GM21529 (cell line): ENCODE data around the gene FGD3.
"Not testable (repeated sequence)": the region's sequence is repeated elsewhere in the genome, so short reads cannot be mapped to it uniquely, and the experiment has no call there.

Experiments
- ATAC-seq: cut with Tn5 transposase; IDR thresholded peaks from one replicate; pipeline ENCODE4 v1.9.1; 2021; ENCODE audit not compliant: unreplicated experiment

Gene FGD3

GRCh38 chr9:93005876-93006275 is 58.6 kb downstream of the FGD3 start:
- ATAC-seq: no peak

DNA sequence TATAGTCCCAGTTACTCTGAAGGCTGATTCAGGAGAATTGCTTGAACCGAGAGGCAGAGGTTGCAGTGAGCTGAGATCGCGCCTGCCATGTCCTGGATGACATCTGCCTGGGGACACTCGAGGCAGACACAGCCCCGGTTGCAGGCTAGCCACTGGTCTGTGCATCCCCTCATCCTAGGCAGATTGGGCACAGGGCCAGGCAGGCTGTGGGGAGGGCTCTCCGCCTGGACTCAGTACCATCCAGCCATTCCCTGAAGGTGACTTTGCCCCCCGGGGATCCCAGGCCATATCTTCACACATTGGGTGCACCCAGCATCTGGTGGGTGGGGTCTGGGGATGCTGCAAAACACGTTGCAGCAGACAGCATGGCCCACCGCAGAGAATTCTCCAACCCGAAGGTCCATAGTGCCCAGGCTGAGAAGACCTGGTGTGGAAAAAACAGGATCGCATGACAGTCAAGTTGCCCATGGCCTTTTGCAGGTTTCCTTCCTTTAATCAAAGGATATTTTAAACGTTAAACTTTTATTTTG is 60.3 kb downstream of the FGD3 start:
- ATAC-seq: no peak

DNA sequence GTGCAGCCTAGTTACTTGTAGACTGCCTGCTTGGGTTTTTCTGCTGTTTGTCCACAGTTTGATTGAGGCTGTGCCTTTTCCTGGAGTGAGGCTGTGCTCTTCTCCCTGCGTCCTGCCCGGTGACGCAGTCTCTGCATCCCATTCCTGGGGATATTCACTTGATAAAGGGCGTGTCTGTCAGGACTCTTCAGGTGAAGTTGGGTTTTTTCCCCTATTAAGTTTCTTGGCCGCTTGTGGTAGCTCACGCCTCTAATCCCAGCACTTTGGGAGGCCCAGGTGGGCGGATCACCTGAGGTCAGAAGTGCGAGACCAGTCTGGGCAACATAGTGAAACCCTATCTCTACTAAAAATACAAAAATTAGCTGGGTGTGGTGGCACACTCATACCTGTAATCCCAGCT is 61.1 kb downstream of the FGD3 start:
- ATAC-seq: no peak

- ATAC-seq: no peak
These were observed 62.2 kb downstream of the FGD3 start for GRCh38 chr9:93009337-93010015.

DNA sequence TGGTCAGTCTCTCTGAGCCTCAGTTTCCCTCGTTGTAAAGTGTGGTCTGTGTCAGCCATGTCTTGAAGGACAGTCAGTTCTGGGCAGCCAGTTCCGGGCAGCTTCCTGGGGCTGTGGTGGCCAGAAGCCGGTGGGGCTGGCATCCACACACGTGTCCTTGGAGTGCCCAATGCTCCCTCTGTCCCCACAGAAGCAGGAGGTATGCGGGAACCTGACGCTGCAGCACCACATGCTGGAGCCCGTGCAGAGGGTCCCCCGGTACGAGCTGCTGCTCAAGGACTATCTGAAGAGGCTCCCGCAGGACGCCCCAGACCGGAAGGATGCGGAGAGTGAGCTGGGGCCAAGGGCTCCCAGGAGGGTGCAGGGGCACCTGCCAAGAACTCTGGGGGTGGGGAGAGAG is 62.7 kb downstream of the FGD3 start:
- ATAC-seq: no peak

- ATAC-seq: no peak
These were observed 63.4 kb downstream of the FGD3 start for GRCh38 chr9:93010704-93011103.

DNA sequence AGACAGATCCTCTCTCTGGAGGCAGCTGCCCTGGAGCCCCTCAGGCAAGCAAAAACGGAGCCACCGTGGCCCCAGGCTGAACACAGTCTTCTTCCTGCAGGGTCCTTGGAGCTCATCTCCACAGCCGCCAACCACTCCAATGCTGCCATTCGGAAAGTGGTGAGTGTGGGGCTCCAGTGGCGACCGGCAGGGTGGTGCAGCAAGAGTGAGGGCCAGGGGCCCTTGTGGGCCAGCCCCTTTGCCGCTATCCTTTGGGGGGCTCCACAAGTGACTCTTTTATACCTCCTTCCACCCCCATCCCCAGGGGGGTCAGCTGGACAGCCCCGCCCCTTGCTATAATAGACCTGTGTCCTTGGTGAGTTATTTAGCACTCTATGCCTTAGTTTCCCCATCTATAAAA is 63.8 kb downstream of the FGD3 start:
- ATAC-seq: no peak

DNA sequence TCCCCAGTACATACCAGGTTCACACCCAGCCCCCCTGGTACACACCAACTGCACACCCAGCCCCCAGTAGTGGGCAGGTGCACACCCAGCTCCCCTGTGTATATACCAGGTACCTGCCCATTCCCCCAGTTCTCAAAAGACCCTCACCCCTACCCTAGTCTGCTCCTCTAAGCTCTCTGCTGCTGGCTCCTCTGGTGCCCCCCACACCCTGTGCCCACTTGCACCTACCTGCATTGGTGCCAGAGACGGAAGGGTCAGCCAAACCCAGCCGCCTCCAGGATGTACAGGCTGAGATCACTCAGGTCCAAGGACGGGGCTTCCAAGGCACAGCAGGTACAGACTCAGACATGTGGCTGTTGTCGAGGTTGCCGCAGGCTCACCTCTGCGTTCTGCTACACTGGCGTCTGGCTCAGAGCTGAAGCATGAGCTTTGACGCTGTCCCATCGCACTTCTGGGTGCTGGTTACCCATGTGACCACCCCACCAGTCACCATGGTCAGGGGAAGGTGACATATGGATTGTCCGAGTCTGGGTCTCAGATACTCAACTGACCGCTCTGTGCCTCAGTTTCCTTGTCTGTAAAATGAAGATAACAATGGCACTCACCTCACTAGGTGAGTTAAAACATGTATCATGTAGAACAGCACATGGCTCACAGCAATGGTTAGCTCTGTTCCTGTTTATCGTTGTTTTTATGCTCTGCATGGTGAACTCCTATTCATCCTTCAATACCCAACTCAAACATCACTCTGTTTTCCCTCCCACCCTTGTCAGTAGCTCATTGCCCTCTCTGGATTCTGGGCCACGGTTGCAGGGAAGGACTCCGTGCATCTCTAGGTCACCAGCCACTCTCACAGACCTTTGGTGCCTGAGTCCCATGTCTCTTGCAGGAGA is 65.9 kb downstream of the FGD3 start:
- ATAC-seq: no peak

DNA sequence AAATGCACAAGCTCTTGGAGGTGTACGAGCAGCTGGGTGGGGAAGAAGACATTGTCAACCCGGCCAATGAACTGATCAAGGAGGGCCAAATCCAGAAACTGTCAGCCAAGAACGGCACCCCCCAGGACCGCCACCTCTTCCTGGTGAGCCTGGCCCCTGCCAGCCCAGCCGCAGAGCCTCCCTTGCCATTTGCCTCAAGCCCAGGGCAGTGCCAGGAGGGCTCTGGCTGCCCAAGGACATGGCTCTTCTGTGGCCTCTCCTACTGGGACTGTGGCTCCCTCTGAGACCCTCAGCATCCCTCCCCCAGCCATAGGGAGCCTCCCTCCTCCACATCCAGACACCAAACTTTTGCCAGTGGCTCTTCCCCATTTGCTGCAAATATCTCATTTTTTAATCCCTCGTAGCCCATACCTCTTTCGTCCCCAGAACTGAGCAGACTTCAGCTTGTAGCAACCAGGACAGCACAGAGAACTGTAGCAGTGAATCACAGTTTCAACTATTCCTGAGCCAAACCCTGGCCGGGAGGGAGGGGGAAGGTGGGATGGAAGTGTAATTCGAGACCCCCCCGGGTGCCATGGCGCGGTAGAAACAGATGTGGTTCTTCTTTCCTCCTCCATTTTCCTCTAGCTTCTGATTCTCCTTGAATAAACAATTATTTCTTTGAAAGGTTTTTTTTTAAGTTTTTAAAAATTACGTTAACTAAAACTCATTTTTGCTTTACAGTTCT is 66.7 kb downstream of the FGD3 start:
- ATAC-seq: no peak

DNA sequence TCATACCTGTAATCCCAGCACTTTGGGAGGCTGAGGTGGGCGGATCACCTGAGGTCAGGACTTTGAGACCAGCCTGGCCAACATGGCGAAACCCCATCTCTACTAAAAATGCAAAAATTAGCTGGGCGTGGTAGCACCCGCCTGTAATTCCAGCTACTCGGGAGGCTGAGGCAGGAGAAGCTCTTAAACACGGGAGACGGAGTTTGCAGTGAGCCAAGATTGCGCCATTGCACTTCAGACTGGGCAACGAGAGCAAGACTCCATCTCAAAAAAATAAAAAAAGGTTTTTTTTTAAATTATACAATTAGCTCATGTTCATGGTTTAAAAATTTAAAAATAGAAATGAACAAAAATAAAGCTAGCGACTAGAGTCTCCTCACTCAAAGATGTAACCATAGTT is 67.9 kb downstream of the FGD3 start:
- not testable (repeated sequence) for ATAC-seq

- ATAC-seq: no peak
These were observed 70.3 kb downstream of the FGD3 start for GRCh38 chr9:93017621-93018020.

GRCh38 chr9:93020151-93020550 is 72.8 kb downstream of the FGD3 start:
- no peak for ATAC-seq

DNA sequence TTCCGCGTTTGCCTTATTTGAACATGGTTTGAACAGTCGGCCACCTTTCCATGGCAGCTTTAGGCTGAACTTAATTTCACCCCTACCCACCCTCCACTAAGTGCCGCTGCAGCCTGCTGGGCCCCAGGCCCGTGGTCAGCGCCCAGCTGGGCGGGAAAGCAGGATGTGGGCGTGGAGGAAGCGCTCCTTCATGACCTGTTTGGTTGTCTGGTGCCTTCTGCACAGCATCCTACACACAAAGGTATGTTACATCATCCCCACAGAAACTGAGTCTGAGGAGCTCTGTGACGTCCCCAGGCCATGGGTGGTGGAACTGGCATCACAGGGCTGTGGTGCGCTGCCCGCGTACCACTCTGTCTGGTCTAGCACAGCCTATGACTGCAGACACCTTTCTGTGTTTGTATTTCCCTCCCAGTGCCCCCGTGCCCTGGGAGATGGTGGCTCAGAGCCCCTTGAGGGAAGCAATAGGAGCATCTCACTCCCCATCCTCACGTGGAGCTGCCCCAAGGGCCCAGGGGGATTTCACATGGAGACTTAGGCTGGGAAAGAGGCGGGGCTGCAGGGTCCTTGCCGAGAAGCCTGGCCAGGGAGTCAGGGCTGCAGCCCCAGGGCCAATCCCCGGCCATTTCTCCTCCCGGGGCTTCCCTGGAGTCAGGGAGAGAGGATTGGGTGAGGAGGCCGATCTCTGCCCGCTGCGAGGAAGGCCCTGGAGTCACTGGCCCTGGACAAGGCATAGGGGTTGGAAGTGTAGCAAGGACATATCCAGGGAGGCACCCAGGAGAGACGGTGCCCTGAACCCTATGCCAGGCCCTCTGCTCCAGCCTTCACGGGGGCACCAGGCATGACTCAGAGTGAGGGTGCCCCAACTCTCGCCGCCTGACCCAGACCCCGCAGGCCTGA is 73.7 kb downstream of the FGD3 start:
- ATAC-seq: no peak

DNA sequence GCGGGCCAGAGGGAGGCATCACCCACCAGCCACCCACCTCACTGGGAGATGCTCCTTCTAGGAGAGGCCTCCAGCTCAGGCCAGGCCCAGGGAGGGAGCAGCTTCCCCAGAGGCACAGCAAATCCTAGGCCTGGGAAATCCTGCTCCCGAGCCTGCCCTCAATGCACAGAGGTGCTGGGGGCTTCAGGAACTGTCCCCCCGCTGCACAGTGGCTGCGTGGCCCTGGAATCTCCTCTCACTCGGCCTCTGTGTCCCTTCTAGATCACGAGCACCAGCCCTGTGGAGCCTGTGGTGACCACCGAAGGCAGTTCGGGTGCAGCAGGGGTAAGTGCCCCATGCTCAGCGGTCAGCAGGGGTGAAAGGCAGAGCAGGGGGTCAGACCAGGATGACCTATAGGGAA is 74.7 kb downstream of the FGD3 start:
- ATAC-seq: no peak

GRCh38 chr9:93022721-93023520 is 75.6 kb downstream of the FGD3 start:
- no peak for ATAC-seq

- ATAC-seq: no peak
These were observed 76.1 kb downstream of the FGD3 start for GRCh38 chr9:93023521-93023815.

- ATAC-seq: no peak
These were observed 77.3 kb downstream of the FGD3 start for GRCh38 chr9:93024646-93024910.

DNA sequence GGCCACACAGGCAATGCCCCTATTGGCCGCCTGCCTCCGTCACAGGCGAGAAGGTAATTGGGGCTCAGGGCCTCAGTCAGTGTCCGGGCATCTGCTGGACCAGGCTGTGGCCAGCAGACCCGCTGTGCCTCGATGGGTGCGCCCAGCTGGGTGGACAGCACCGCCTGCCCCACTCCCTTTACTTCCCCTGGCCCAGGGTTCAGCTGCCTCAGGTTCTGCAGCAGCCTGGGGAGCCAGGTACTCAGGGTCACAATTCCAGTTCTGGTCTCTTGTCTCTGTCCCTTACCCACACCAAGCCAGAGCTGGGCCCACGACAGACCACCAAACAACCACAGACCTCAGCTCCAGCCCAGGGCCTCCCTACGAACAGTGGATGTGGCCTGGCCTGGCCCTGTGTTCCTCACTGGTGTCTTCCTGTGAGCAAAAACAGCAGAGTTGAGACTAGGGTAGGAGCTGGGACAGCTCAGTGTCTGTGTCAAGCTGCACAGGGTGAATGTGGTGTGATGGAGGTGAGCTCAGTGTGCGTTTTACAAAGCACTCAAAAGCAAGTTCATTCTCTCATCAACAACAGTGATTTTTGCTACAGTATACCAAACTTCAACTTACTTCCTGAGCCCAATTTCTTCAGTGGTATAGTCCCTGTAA is 77.8 kb downstream of the FGD3 start:
- no peak for ATAC-seq

DNA sequence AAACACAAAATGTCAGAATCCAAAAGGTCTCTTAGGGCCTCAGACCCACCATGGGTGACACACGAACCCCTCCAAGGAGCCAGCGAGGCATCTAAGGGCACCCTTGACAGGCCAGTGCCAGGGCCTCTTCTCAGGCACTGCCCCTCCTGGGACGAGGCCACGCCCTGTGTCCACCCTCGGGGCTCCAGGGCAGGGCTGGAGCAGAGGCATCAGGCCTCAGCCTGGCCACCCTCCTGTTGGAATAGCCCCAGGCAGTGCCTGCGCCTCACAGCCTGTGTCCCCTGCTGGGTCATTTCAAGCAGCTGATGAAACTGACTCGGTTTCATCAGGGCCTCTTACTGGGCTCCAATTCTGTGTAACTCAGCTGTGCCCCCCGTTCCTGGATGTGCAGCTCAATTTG is 78.4 kb downstream of the FGD3 start:
- no peak for ATAC-seq

DNA sequence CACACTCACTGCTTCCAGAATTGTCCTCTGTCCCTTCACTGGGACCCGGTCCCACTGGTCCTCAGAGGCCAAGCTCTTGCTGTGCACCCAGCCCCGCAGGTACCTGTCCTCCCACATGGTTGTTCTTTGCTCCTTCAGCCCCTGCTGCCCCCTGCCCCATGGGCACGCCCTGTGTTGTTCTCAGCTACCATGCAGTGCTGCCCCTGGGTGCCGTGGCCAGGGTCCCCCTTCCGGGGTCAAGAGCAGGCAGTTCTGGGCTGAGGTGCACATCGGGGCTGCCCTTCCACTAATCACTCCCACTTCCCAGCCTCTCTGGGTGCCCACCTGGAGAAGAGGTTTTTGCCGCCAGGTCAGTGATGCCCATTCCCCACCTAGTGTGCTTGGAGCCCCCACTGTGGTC is 79.3 kb downstream of the FGD3 start:
- no peak for ATAC-seq
